LNCaP clone FGC (cell line): Measurements from ENCODE around the gene MYRIP.

Experiments used
- DNase-seq: peaks from one replicate; pipeline ENCODE4 v3.0.0-alpha.2; 2011; ENCODE audit warnings: low read depth
- H3K4me3 ChIP-seq: 2 replicates; pipeline ENCODE4 v1.5.1; 2011; ENCODE audit warnings: mild to moderate bottlenecking, low read depth, low read length, control low read depth
- CTCF ChIP-seq: IDR thresholded peaks from 2 replicates; pipeline ENCODE4 v1.5.1; 2012; ENCODE audit warnings: mild to moderate bottlenecking; ENCODE audit not compliant: control insufficient read depth, insufficient read depth; ENCODE audit errors: extremely low read depth

MYRIP gene

DNA sequence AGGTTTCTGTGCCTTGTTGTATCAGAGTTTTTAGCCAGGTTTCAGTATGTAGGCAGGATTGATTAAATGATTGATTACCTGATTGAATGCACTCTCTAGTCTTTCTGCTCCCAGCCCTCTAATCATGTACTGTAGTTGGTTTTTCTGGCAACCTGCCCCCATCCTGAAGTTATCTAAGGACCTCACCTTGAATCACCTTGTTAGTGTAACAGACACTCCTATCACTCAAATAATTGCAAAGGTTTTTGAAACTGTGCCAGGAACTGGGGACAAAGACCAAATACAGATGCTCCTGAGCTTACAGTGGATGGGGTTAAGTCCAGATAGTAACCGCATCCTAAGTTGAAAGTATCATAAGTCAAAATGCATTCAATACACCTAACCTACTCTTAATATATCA, 358.5 kb downstream of the MYRIP start:
- no peak for TF ChIP-seq CTCF
- DNase-seq, result peak; percentile 26
- no peak overlapping the region for H3K4me3 ChIP-seq

DNA sequence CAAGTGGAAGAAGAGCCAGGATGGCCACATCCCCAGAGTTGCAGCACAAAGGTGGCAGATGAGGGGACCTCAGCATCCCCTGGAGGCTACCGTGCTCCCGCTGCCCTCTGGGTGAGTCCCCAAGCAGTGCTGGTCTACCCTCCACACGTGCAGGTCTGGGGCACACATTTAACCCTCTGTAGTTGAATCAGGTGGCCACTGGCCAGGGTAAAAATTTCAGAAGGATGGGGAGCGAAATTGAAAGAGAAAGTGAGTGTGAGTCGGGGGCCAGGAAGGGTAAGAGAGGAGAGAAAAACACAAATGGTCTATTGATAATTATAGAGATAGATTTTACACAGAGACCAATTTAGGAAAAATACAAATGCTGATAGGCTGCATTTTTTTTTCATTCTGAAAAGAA, 360.6 kb downstream of the MYRIP start:
- no peak for DNase-seq
- H3K4me3 ChIP-seq, result no peak overlapping the region
- no peak for TF ChIP-seq CTCF

DNA sequence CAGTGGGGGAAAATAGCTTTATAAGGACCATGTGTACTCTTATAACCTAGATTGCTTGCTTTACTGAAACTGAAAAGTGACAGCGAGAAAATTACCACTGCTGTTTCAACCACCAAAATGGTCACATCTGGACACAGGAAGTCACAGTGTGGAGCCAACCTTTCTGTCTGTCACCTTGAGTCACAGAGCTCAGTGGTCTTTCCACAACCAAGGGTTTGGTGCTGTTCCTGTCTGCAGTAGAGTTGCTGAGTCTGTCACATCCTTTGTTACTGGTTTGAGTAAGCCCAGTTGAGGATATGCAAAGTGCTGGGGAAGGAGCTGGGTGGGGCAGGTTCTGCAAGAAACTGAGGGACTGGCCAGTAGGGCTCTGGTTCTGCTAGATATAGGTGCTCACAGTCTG, 361.0 kb downstream of the MYRIP start:
- TF ChIP-seq CTCF, result no peak
- DNase-seq, result no peak
- no peak overlapping the region for H3K4me3 ChIP-seq

DNA sequence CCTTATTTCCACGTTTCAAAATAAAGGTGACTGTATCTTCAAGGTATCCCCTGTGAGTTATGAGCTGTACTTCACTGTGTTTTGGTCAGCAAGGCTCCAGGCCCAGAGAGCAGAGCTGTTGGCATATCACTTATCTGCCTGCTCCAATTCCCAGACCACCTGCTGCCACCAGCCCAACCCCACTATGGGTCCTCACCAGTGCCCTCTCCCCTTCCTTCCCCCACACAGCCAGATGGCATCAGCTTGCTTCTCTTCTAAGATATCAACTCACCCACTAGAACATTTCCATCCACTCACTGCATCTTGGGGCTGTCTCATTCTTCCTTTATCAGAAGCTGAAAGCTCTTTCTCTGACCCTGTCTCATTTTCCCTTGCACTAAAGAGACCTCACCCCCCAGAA, 363.2 kb downstream of the MYRIP start:
- DNase-seq, result no peak
- no peak for TF ChIP-seq CTCF
- H3K4me3 ChIP-seq, result no peak overlapping the region

GRCh38 chr3:40173227-40173721, 363.9 kb downstream of the MYRIP start:
- no peak overlapping the region for H3K4me3 ChIP-seq
- no peak for DNase-seq
- no peak for TF ChIP-seq CTCF

DNA sequence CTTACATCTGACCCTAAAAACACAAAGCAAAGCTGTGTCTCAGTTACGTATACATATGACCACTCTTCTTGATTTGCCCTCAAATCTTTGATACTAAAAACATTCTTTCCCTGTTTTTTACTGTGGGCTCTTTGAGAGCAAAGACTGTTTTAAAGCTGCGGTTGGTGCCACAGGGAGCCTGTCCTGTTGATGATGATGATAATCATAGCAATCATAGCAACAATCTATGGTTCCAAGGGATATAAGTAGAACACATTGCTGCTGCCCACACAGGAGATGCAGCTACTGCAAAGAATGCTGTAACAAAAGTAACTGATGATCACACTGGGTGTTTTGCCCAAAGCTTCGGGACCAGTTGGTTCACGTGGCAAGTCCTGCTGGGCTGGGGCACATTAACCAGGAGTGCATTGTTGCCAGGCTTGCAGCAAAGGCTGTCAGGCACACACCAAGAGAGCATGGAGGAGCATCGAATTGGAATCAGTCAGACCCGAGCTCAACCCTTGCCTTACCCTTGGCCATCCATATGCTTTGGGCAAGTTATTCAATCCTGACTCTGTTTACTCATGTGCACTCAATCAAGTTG, 368.7 kb downstream of the MYRIP start:
- TF ChIP-seq CTCF, result no peak
- no peak for DNase-seq
- no peak overlapping the region for H3K4me3 ChIP-seq

DNA sequence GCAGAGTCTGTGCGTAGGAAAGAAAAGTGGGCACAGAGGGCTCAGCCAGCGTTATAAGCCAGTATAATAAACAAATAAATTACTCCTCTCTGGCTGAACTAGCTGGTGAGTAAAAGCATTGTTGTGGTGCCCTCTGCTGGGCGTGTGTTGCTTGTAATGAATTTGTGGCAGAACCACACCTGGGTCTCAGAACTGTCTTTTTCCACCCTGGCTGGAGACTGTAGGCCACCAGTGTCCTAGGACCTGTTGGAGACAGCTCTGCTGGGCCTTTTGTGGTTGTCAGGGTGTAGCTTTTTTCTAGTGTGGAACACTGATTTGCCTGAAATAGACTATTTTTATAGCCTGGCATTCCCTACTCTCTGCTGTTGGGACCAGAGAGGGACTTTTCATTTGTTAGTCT, 369.6 kb downstream of the MYRIP start:
- H3K4me3 ChIP-seq, result no peak overlapping the region
- TF ChIP-seq CTCF, result peak; percentile 75
- DNase-seq, result peak; percentile 59
